Measurements from ENCODE around the gene MTR. TPM values are rescaled to one million over a fixed set of nuclear protein-coding genes. Genes with fewer than 3 reads are reported as not detected.

MTR gene
- total RNA-seq, 1 experiment from 2014 or later: 35.5 TPM

- no peak overlapping the region for H2AFZ ChIP-seq (ENCODE audit: low read length)
- no peak overlapping the region for H4K91ac ChIP-seq (ENCODE audit: insufficient read length, low read depth, low read length)
These were observed 5.5 kb downstream of the MTR start for GRCh38 chr1:236800623-236801022.

More at GRCh38 chr1:236800623-236801022, 5.5 kb downstream of the MTR start:
- Histone ChIP-seq H3K27ac (ENCODE audit: insufficient read length, low read depth, low read length) (no peak overlapping the region), H3K4ac (ENCODE audit: low read depth, low read length) (no peak overlapping the region), H2BK5ac (ENCODE audit: insufficient read length, low read length) (no peak overlapping the region), H3K9ac (ENCODE audit: extremely low read depth, insufficient read length, low read length) (no peak overlapping the region), H3K4me1 (ENCODE audit: insufficient read depth, low read length) (no peaks in the 10 kb centered on the region), H2BK12ac (ENCODE audit: insufficient read length, low read depth, low read length) (no peak overlapping the region), H4K8ac (replicated peaks; ENCODE audit: insufficient read length, low read depth, low read length) (no peak overlapping the region), H3K23ac (ENCODE audit: insufficient read length, low read depth, low read length) (no peak overlapping the region), H3K27me3 (ENCODE audit: insufficient read depth, low read length) (no peaks in the 10 kb centered on the region), H2AK5ac (ENCODE audit: insufficient read length, low read length) (no peak overlapping the region), H3K18ac (ENCODE audit: insufficient read length, low read depth, low read length) (no peak overlapping the region), H3K56ac (ENCODE audit: insufficient read length, low read depth, low read length) (no peak overlapping the region), H3K79me2 (ENCODE audit: insufficient read depth, low read length) (peaks cover 4% of the 10 kb centered on the region; the same call in 1 of the 2 replicates), H3K79me1 (ENCODE audit: insufficient read depth, low read depth, low read length, poor library complexity, severe bottlenecking) (peaks cover 3% of the 10 kb centered on the region), H3K14ac (ENCODE audit: insufficient read depth, low read length) (no peak overlapping the region), H2BK120ac (ENCODE audit: low read depth, low read length, poor library complexity, severe bottlenecking) (no peak overlapping the region), H3K23me2 (ENCODE audit: insufficient read length, low read depth, low read length, poor library complexity, severe bottlenecking) (peaks cover 8% of the 10 kb centered on the region), H2BK20ac (ENCODE audit: low read depth, low read length, poor library complexity, severe bottlenecking) (no peak overlapping the region), H3K4me2 (ENCODE audit: insufficient read depth, insufficient read length, low read length) (no peak overlapping the region), H3T11ph (ENCODE audit: low read length) (no peak overlapping the region), H4K20me1 (ENCODE audit: control insufficient read depth, insufficient read depth, insufficient read length) (no peaks in the 10 kb centered on the region), H3K9me3 (ENCODE audit: control insufficient read depth, low read depth, low read length) (no peaks in the 10 kb centered on the region), H4K5ac (ENCODE audit: insufficient read length, low read depth, low read length) (no peak overlapping the region), H2BK15ac (ENCODE audit: low read depth, low read length) (no peak overlapping the region)
- TF ChIP-seq CTCF (conservative IDR thresholded peaks at IDR 0.05): no peak
- H3K4me3 Mint-ChIP-seq: no peak overlapping the region
- H3K4me1 Mint-ChIP-seq: peaks cover 8 to 10% of the 10 kb centered on the region in 2 experiments
- no peaks in the 10 kb centered on the region for H3K9me3 Mint-ChIP-seq
- DNase-seq: no peak
- no peak overlapping the region for H3K27ac Mint-ChIP-seq
- no peaks in the 10 kb centered on the region; a peak in 1 of 7 replicates for H3K36me3 Mint-ChIP-seq (ENCODE audit: insufficient read depth in 1 of 3, low read depth in 3 of 3)
- no peaks in the 10 kb centered on the region for H3K27me3 Mint-ChIP-seq (ENCODE audit: low read depth)
